ENCODE data around the gene STH. TPM values are rescaled to one million over a fixed set of nuclear protein-coding genes. Genes with fewer than 3 reads are reported as not detected.

Gene STH
- total RNA-seq, 1 experiment from 2014 or later, result not detected

DNA sequence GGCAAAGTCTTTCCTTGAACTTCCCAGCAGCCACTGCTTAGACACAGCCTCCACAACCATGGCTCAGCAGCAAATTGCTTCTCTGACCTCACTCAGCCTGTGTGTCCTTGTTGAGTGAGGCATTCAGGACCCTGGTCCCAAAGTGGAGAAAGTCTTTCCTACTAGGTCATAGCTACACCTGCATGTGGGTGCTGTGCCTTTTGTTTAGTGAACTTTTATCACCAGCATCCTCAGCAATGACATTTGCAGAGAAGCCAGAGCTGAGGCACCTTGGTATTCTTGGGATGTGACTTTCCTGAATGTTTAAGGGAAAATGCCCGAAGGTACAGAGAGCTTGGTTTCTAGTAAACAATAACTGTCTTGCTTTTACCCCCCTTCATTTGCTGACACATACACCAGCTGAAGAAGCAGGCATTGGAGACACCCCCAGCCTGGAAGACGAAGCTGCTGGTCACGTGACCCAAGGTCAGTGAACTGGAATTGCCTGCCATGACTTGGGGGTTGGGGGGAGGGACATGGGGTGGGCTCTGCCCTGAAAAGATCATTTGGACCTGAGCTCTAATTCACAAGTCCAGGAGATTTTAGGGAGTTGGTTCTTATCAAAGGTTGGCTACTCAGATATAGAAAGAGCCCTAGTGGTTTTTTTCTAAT is 20.9 kb upstream of the STH start:
- ChIA-PET POLR2A (no interaction called here), CTCF (no interaction called here)
- H3K4me3 ChIP-seq (ENCODE audit: low read depth, low read length), result no peak overlapping the region
- Mint-ChIP-seq H3K27me3 (ENCODE audit: insufficient read depth, unreplicated experiment) (no peaks in the 10 kb centered on the region), H3K27ac (ENCODE audit: unreplicated experiment) (no peak overlapping the region), H3K4me1 (ENCODE audit: low read depth, unreplicated experiment) (no peaks in the 10 kb centered on the region), H3K9me3 (ENCODE audit: unreplicated experiment) (no peaks in the 10 kb centered on the region), H3K4me3 (ENCODE audit: unreplicated experiment) (no peak overlapping the region), H3K36me3 (ENCODE audit: insufficient read depth, unreplicated experiment) (no peaks in the 10 kb centered on the region)
- no peaks in the 10 kb centered on the region for H3K9me3 ChIP-seq
- TF ChIP-seq, protein P1, sequence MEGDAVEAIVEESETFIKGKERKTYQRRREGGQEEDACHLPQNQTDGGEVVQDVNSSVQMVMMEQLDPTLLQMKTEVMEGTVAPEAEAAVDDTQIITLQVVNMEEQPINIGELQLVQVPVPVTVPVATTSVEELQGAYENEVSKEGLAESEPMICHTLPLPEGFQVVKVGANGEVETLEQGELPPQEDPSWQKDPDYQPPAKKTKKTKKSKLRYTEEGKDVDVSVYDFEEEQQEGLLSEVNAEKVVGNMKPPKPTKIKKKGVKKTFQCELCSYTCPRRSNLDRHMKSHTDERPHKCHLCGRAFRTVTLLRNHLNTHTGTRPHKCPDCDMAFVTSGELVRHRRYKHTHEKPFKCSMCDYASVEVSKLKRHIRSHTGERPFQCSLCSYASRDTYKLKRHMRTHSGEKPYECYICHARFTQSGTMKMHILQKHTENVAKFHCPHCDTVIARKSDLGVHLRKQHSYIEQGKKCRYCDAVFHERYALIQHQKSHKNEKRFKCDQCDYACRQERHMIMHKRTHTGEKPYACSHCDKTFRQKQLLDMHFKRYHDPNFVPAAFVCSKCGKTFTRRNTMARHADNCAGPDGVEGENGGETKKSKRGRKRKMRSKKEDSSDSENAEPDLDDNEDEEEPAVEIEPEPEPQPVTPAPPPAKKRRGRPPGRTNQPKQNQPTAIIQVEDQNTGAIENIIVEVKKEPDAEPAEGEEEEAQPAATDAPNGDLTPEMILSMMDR (IDR thresholded peaks at IDR 0.05; ENCODE audit: insufficient read depth in 1 of 2, low read depth in 1 of 2, low read length in 1 of 2, severe bottlenecking in 1 of 2, unreplicated experiment in 1 of 2), result no peak
- H3K4me1 ChIP-seq, result 0 out of 2 replicates have a peak, but pooled peaks cover 8% of the 10 kb centered on the region
- DNase-seq, result no peak
- H3K27me3 ChIP-seq (replicated peaks; ENCODE audit: control insufficient read depth, insufficient read depth, low read length), result no peaks in the 10 kb centered on the region
- intact Hi-C loops (cut with micrococcal nuclease; ENCODE audit: unreplicated experiment), result no loop called here
- no TSS peak for BruUV-seq (replicated peaks)
- no peaks in the 10 kb centered on the region for H3K36me3 ChIP-seq (ENCODE audit: control insufficient read depth, insufficient read depth, low read length)

DNA sequence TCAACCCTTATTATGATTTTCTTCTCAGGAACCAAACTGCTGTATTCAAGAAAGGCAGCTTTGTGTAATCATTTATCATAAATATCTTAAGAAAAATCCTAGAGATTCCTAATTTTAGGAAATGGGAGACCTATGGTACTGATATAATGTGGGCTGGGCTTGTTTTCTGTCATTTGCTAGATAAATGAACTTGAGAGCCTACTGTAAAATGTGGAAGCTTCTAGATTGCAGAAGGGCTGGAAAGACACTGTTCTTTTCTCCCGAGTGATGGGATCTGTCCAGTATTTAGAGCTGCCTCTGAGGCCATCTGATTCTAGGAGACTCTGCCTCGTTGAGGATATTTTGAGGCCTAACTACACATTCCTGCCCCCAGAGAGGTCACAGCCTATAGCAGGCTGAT is 19.9 kb upstream of the STH start:
- H3K9me3 ChIP-seq, result no peaks in the 10 kb centered on the region
- ChIA-PET CTCF (interaction anchor here (0.7 kb wide), 1 partner anchor 9 kb away, joined by 3 read pairs; no protein-coding TSS in a partner anchor), POLR2A (no interaction called here)
- 0 out of 2 replicates have a peak, but pooled peaks cover 8% of the 10 kb centered on the region for H3K4me1 ChIP-seq
- Mint-ChIP-seq H3K36me3 (ENCODE audit: insufficient read depth, unreplicated experiment) (no peaks in the 10 kb centered on the region), H3K27ac (ENCODE audit: unreplicated experiment) (no peak overlapping the region), H3K27me3 (ENCODE audit: insufficient read depth, unreplicated experiment) (no peaks in the 10 kb centered on the region), H3K9me3 (ENCODE audit: unreplicated experiment) (no peaks in the 10 kb centered on the region), H3K4me3 (ENCODE audit: unreplicated experiment) (no peak overlapping the region), H3K4me1 (ENCODE audit: low read depth, unreplicated experiment) (no peaks in the 10 kb centered on the region)
- H3K4me3 ChIP-seq (ENCODE audit: low read depth, low read length), result no peak overlapping the region
- no peaks in the 10 kb centered on the region for H3K36me3 ChIP-seq (ENCODE audit: control insufficient read depth, insufficient read depth, low read length)
- intact Hi-C loops (cut with micrococcal nuclease; ENCODE audit: unreplicated experiment), result no loop called here
- TF ChIP-seq, protein P1 (IDR thresholded peaks at IDR 0.05; ENCODE audit: insufficient read depth in 1 of 2, low read depth in 1 of 2, low read length in 1 of 2, severe bottlenecking in 1 of 2, unreplicated experiment in 1 of 2), result no peak
- no peak for DNase-seq
- H3K27me3 ChIP-seq (replicated peaks; ENCODE audit: control insufficient read depth, insufficient read depth, low read length), result no peaks in the 10 kb centered on the region
- no TSS peak for BruUV-seq (replicated peaks)

DNA sequence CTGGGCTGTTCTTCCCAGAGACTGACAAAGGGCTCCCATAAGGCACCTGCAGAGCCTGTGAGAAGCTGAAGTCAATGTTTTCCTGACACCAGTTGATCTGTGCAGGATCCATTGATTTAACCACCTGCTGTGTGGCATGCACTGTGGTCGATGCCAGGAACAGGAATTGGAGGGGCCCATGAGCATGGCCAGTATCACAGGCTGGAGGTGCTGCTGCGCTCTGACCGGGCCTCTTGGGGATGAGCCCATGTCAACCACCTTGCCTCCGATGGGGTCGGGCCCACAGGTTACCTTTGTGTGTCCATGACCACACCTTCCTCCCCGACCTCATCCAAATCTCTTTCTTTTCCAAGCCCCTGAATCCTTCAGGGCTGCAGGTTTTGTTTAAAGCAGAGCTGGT is 18.2 kb upstream of the STH start:
- H3K27ac Mint-ChIP-seq (ENCODE audit: unreplicated experiment), result no peak overlapping the region
- H3K27me3 ChIP-seq (replicated peaks; ENCODE audit: control insufficient read depth, insufficient read depth, low read length), result no peaks in the 10 kb centered on the region
- TF ChIP-seq, protein P1 (IDR thresholded peaks at IDR 0.05; ENCODE audit: insufficient read depth in 1 of 2, low read depth in 1 of 2, low read length in 1 of 2, severe bottlenecking in 1 of 2, unreplicated experiment in 1 of 2), result no peak
- no TSS peak for BruUV-seq (replicated peaks)
- H3K36me3 ChIP-seq (ENCODE audit: control insufficient read depth, insufficient read depth, low read length), result no peaks in the 10 kb centered on the region
- H3K9me3 Mint-ChIP-seq (ENCODE audit: unreplicated experiment), result no peaks in the 10 kb centered on the region
- POLR2A ChIA-PET, result no interaction called here
- no peaks in the 10 kb centered on the region for H3K36me3 Mint-ChIP-seq (ENCODE audit: insufficient read depth, unreplicated experiment)
- no peaks in the 10 kb centered on the region for H3K9me3 ChIP-seq
- intact Hi-C loops (cut with micrococcal nuclease; ENCODE audit: unreplicated experiment), result no loop called here
- CTCF ChIA-PET, result no interaction called here
- no peak overlapping the region for H3K4me3 ChIP-seq (ENCODE audit: low read depth, low read length)
- no peak for DNase-seq
- no peaks in the 10 kb centered on the region for H3K4me1 Mint-ChIP-seq (ENCODE audit: low read depth, unreplicated experiment)
- no peaks in the 10 kb centered on the region for H3K27me3 Mint-ChIP-seq (ENCODE audit: insufficient read depth, unreplicated experiment)
- H3K4me1 ChIP-seq, result 0 out of 2 replicates have a peak, but pooled peaks cover 8% of the 10 kb centered on the region
- no peak overlapping the region for H3K4me3 Mint-ChIP-seq (ENCODE audit: unreplicated experiment)

All from Caco-2 (cell line).